Natural killer cell (primary cell): ENCODE results near the gene SV2B. TPM values are rescaled to one million over a fixed set of nuclear protein-coding genes. Genes with fewer than 3 reads are reported as not detected.

Experiments
- ATAC-seq, 3 donors: fragments of 150-1000 bp in 2 of 3; fragments of 200-7000 bp in 1 of 3; cut with Tn5 transposase; 1 replicate in 1 of 3; 2 replicates in 2 of 3; pipeline ENCODE4 v1.10.0; 2021; ENCODE audit warnings: mild to moderate bottlenecking in 2 of 3, moderate library complexity in 2 of 3
- DNase-seq, 2 donors: peaks; one replicate each; pipeline versions ENCODE4 v3.0.0 to v3.0.0-alpha.2; 2013 to 2021; ENCODE audit warnings: mixed read lengths in 1 of 2
- H3K27ac ChIP-seq: one replicate; pipeline ENCODE4 v1.5.1; 2013; ENCODE audit warnings: mild to moderate bottlenecking, low read length
- H3K27me3 ChIP-seq: one replicate; pipeline ENCODE4 v1.6.1; 2013; ENCODE audit warnings: low read length; ENCODE audit not compliant: control insufficient read depth, insufficient read depth
- H3K36me3 ChIP-seq: one replicate; pipeline ENCODE4 v1.6.1; 2013; ENCODE audit warnings: low read length; ENCODE audit not compliant: control insufficient read depth, insufficient read depth
- H3K4me1 ChIP-seq: one replicate; pipeline ENCODE4 v1.6.1; 2013; ENCODE audit warnings: low read length; ENCODE audit not compliant: control insufficient read depth, insufficient read depth
- H3K4me3 ChIP-seq: one replicate; pipeline ENCODE4 v1.5.1; 2013; ENCODE audit warnings: low read length
- H3K9me3 ChIP-seq: one replicate; pipeline ENCODE4 v1.6.1; 2013; ENCODE audit warnings: low read length; ENCODE audit not compliant: control insufficient read depth, insufficient read depth
- H3K27ac Mint-ChIP-seq, 2 donors: one replicate each; pipeline ENCODE4 v1.8.0; 2022; ENCODE audit warnings: mild to moderate bottlenecking in 2 of 2, mixed read lengths in 2 of 2, moderate library complexity in 1 of 2
- H3K27me3 Mint-ChIP-seq, 2 donors: one replicate each; pipeline ENCODE4 v1.8.0; 2022; ENCODE audit warnings: low read depth in 2 of 2, mixed read lengths in 2 of 2
- H3K36me3 Mint-ChIP-seq: one replicate; pipeline ENCODE4 v1.8.0; 2022; ENCODE audit warnings: mixed read lengths
- H3K4me1 Mint-ChIP-seq, 2 donors: one replicate each; pipeline ENCODE4 v1.8.0; 2022; ENCODE audit warnings: mixed read lengths in 2 of 2
- H3K4me3 Mint-ChIP-seq: one replicate; pipeline ENCODE4 v1.8.0; 2022; ENCODE audit warnings: mild to moderate bottlenecking, moderate library complexity, mixed read lengths
- H3K9me3 Mint-ChIP-seq, 2 donors: one replicate each; pipeline ENCODE4 v1.8.0; 2022; ENCODE audit warnings: mixed read lengths in 2 of 2
- CTCF ChIP-seq: fragments of 200-600 bp; IDR thresholded peaks from one replicate; pipeline ENCODE4 v1.8.0; 2022; ENCODE audit warnings: antibody characterized with exemption
- WGBS: methylation state at CpG from one replicate; pipeline ENCODE4 v1.1.7; 2013; ENCODE audit warnings: missing lambda C conversion rate; ENCODE audit not compliant: insufficient coverage; 5-methylcytosine and 5-hydroxymethylcytosine counted together
- intact Hi-C: fragments of 100-400 bp; cut with micrococcal nuclease; formaldehyde crosslinking; loops from one replicate; pipeline ENCODE4 v1.14.2; 2022
- total RNA-seq, 4 donors: library from RNA; stranded (reverse); fragments of 120-200 nt in 1 of 4; gene quantifications; one replicate each; pipeline versions ENCODE4 v1.2.3 to v1.2.4, GENCODE V29; 2013 to 2022

Gene SV2B
- total RNA-seq, 3 donors from 2014 or later (not counting 1 experiment from before 2014, with no cell fraction given), result not detected

GRCh38 chr15:91156175-91156726, 56.2 kb downstream of the SV2B start:
- no peaks in the 10 kb centered on the region for H3K36me3 Mint-ChIP-seq
- no peak for DNase-seq
- H3K36me3 ChIP-seq, result no peaks in the 10 kb centered on the region
- TF ChIP-seq CTCF, result no peak
- no peaks in the 10 kb centered on the region for H3K9me3 Mint-ChIP-seq
- peaks cover 28 to 76% of the 10 kb centered on the region in 2 donors for H3K27me3 Mint-ChIP-seq
- WGBS, result 75% methylated on average over 6 of the region's 6 CpGs
- H3K4me1 Mint-ChIP-seq, result no peaks in the 10 kb centered on the region
- H3K27me3 ChIP-seq, result peaks cover 5% of the 10 kb centered on the region
- no peak overlapping the region for H3K4me3 ChIP-seq
- no peak overlapping the region for H3K27ac ChIP-seq
- intact Hi-C loops, result no loop called here
- H3K9me3 ChIP-seq, result no peaks in the 10 kb centered on the region
- H3K4me1 ChIP-seq, result no peaks in the 10 kb centered on the region
- ATAC-seq, result no peak
- H3K27ac Mint-ChIP-seq, result no peak overlapping the region
- H3K4me3 Mint-ChIP-seq, result no peak overlapping the region

- H3K4me3 ChIP-seq, result no peak overlapping the region
- H3K9me3 Mint-ChIP-seq, result no peaks in the 10 kb centered on the region
- no peaks in the 10 kb centered on the region for H3K4me1 ChIP-seq
- 88% methylated on average over 7 of the region's 7 CpGs for WGBS
- peaks cover 2% of the 10 kb centered on the region for H3K27me3 ChIP-seq
- no peaks in the 10 kb centered on the region for H3K36me3 ChIP-seq
- DNase-seq, result no peak
- no peak for ATAC-seq
- no peak overlapping the region for H3K27ac ChIP-seq
- no peaks in the 10 kb centered on the region for H3K9me3 ChIP-seq
- H3K4me1 Mint-ChIP-seq, result no peaks in the 10 kb centered on the region
- H3K36me3 Mint-ChIP-seq, result no peaks in the 10 kb centered on the region
- TF ChIP-seq CTCF, result no peak
- no peak overlapping the region for H3K27ac Mint-ChIP-seq
- H3K4me3 Mint-ChIP-seq, result no peak overlapping the region
- intact Hi-C loops, result no loop called here
- peaks cover 25 to 55% of the 10 kb centered on the region in 2 donors for H3K27me3 Mint-ChIP-seq
These were observed 58.6 kb downstream of the SV2B start for GRCh38 chr15:91158415-91159394.

- no peaks in the 10 kb centered on the region for H3K4me1 Mint-ChIP-seq
- H3K9me3 Mint-ChIP-seq, result peaks cover 4 to 11% of the 10 kb centered on the region in 2 donors
- H3K4me3 Mint-ChIP-seq, result no peak overlapping the region
- H3K4me3 ChIP-seq, result no peak overlapping the region
- DNase-seq (no peak), ATAC-seq (no peak)
- no CpG with 5 or more reads among the region's 1 CpG for WGBS
- intact Hi-C loops, result no loop called here
- peaks cover 5% of the 10 kb centered on the region for H3K27me3 ChIP-seq
- no peak overlapping the region for H3K27ac Mint-ChIP-seq
- no peak for TF ChIP-seq CTCF
- peaks cover 5% of the 10 kb centered on the region for H3K9me3 ChIP-seq
- H3K27ac ChIP-seq, result no peak overlapping the region
- H3K4me1 ChIP-seq, result no peaks in the 10 kb centered on the region
- peaks cover 7 to 24% of the 10 kb centered on the region in 2 donors for H3K27me3 Mint-ChIP-seq
- peaks cover 7% of the 10 kb centered on the region for H3K36me3 Mint-ChIP-seq
- no peaks in the 10 kb centered on the region for H3K36me3 ChIP-seq
These were observed 65.8 kb downstream of the SV2B start for GRCh38 chr15:91165850-91166249.
